CD4-positive, alpha-beta T cell treated with Interleukin-2 at 100 ng/mL for 4 hours (primary cell): ENCODE measurements around the gene ATP2C1.

ENCODE experiments used
- DNase-seq: peaks from one replicate; pipeline ENCODE4 v3.0.0-alpha.2; 2020; ENCODE audit warnings: low spot score

Gene ATP2C1

DNA sequence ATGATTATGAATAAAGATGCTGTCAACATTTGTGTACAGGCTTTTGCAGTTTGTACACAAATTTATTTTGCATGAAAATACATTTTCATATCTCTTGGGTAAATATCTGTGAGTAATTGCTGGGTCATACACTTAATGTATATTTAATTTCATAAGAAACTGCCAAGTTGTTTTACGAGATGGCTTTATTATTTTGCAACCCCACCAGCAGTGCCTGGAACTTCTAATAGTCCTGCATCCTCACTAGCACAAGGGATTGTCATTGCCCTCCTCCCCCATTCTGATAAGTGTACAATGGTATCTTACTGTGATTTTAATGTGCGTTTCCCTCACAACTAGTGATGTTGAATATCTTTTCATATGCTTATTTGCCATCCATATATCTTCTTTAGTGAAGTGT is 87.6 kb downstream of the ATP2C1 start:
- no peak for DNase-seq

DNA sequence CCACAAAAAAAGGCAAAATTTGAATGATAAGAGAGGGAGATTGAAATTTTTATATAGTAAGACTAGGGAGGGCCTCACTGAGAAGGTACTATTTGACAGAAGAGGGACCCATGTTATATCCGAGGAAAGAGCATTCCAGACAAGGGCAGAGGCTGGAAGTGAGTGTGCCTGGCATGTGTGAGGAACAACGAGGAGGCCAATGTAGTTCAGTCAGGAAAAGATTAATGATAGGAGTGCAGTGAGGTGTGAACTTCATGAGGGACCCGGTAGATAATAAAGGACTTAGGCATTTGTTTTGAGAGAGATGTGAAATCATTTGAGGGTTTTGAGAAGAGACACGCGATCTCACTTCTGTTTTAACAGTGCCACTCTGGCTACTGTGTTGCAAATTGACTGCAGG is 96.4 kb downstream of the ATP2C1 start:
- DNase-seq: no peak

- DNase-seq: no peak
Measured at GRCh38 chr3:130991126-130991525, 97.2 kb downstream of the ATP2C1 start.

GRCh38 chr3:130992344-130992743 is 98.5 kb downstream of the ATP2C1 start:
- no peak for DNase-seq

- no peak for DNase-seq
Measured at GRCh38 chr3:130997289-130997688, 103.4 kb downstream of the ATP2C1 start.

DNA sequence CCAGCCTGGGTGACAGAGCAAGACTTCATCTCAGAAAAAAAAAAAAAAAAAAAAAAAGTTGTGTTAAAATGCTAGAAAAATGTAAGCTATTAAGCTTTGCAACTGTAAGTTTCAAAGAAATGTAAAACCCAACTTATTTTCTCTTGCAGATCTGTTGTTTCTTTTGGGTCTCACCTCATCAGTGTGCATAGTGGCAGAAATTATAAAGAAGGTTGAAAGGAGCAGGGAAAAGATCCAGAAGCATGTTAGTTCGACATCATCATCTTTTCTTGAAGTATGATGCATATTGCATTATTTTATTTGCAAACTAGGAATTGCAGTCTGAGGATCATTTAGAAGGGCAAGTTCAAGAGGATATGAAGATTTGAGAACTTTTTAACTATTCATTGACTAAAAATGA is 107.2 kb downstream of the ATP2C1 start:
- DNase-seq: no peak

DNA sequence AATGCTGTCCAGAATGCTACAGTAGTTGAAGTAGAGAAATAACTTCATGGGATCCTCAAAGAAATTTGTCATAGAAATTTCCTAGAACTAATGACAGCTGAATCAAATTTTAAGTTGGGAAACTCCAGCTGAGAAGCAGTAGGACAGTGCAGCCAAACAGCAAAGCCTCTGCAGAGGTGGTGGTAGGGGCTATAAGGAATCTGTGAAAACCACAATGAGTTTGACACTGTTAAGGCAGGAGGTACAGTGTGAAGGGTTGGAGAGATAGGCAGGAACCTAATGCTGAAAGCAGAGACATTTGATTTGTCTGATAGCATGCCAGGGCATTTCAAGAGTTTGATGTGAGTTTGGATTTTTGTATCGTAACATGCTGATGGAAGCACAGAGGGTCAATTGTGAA is 110.7 kb downstream of the ATP2C1 start:
- DNase-seq: peak; percentile 18

- no peak for DNase-seq
Measured at GRCh38 chr3:131007256-131007655, 113.4 kb downstream of the ATP2C1 start.

DNA sequence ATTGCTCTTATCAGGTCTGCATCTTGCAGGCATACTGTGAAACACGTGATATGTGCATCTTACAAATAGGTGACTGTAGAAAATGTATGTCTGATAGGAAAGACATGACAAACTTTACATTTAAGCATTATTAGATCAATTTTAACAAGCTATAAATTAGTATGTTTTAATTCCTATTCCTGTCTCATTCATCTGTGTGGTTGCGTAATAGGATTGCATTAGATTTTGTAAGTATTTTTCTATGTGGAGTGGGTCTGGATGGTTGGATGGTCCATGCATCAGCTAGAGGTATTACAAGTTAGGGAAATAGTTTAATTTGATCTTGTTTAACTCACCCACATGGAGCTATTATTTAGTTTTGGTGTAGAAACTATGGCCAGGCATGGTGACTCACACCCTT is 113.9 kb downstream of the ATP2C1 start:
- DNase-seq: no peak

DNA sequence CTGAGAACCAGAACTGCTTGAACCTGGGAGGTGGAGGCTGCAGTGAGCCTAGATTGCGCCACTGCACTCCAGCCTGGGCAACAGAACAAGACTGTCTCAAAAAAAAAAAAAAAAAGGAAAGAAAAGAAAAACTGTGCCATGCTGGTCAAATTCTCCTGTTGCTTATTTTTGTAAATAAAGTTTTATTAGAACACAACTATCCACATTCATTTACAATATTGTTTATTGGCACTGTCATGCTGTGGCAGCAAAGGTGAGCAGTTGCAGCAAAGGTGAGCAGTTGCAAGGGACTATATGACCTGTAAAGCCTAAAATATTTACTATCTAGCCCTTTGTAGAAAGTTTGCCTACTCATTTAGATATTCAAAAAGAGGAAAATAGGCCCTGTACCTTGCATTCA is 114.4 kb downstream of the ATP2C1 start:
- DNase-seq: no peak

- no peak for DNase-seq
Measured at GRCh38 chr3:131009698-131010097, 115.8 kb downstream of the ATP2C1 start.

GRCh38 chr3:131018970-131019369 is 125.1 kb downstream of the ATP2C1 start:
- no peak for DNase-seq

DNA sequence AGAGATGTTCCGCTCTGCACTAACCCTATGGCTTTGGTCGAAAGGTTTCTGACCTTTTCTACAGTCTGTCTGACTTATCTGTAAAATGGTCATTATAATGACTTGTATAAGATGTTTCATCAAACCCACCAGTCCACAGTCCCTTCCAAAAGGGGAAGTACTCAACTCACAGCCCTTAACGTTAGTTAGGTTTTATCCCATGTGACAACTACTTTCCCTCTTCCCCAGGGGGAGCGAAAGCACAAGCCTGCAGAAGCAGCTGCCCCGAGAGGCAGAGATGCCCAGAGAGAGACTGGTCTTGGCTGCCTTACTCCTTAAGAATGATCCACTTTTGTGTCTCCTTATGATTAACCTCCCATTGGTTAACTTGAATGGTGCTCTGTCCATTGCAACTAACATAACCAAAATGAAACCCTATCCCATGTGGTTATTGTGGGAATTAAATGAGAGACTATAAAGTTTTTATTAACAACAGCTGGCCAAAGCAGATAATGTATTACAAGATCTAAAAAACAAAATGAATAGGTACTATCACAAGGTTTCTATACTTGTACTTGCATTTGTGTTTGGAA is 126.3 kb downstream of the ATP2C1 start:
- no peak for DNase-seq

DNA sequence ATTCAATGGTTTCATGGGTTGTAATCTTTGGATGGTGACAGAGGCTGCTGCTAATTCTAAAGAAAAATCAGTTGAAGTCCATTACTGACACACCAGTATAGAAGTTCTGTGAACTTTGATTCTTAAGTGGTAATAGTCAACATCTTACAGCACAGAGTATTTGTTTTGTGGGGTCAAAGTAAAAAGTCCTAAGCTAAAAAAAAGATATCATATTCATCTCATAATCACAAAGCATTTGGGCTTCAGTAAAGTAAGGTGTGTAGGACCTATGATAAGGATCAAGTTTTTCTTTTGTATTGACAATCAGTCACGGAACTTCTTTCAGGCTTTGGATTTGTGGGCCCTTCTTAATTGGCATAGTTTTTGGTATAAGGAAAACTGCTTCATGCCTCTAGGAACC is 131.7 kb downstream of the ATP2C1 start:
- DNase-seq: no peak

DNA sequence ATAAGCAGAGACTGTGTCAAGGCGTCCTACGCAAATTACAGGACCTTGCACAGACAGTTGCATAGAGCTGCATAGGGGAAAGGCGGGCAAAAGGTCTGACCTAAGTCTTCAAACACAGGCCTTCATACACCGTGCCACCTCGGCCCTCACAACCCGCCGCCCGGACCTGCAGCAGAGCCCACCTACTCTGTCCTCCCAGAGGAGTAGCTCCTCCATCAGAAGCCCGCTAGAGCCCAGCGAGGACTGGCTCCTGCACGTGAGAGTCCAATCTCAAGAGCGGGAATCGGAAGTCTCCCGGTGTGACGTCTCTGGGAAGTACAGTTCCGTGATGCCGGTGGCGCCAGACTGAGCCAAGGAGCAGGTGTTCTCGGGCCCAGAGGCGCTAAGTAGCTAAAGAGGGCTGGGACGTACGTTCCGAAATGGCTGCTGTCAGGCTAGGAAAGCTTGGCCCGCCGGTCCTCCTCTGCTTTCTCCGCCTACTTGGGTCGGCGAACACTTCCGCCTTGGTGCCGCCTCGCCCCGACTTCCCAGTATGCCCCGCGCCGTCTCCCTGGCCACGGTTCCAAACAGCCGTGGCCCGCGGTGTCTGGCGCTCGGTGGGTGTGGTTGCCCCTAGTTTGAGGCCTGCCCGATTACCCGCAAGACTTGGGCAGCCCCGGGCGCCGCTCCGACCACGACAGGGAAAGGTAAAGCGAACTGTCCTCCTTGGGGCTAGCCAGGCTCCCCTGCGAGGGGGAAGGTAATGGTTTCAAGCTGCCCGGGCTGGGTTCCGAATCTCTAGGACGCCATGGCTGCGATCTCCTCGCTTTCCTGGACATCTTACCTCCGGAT is 132.7 kb downstream of the ATP2C1 start, which contains the start of the genes ASTE1 and NEK11:
ASTE1 (minus strand) TSS at position 505 of the 831 bp plus-strand sequence. CDS start 1,519 bp downstream, outside the sequence.
NEK11 (plus strand) TSS at position 557 of the 831 bp plus-strand sequence. CDS start 2,832 bp downstream, outside the sequence.
- peak; percentile 94 for DNase-seq

DNA sequence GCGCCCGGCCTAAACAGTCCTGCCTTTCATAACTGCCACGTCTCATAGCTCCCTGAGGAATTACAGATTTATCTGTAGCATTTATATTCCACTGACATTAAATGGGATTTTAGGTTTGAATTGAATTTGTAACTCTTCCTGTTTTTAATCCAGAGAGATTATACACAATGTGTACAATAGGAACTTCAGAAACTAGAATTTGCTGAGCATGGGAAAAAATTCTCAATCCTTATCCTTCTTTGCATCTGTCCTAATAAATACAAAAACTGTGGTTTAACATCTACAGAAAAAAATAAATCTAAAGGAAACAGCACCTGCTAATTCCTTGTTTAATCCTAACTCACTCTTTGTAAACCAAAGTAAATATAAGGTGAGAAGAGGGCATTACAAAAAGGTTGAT is 135.0 kb downstream of the ATP2C1 start:
- no peak for DNase-seq

DNA sequence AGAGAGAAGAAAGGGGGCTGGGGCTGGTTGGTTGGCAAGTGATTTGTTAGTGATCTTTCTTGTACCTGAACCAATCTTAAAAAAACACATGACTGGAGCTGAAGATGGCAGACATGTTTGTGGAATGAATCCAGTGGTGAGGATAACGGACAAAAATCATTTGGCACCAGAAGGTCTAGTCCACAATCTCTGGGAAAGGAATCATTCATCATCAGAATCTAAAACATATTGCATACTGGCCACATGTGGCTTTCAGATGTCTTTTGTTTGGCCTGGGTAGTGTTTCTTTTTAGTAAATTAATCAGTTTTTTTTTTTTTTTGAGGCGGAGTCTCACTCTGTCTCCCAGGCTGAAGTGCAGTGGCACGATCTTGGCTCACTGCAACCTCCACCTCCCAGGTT is 137.8 kb downstream of the ATP2C1 start:
- DNase-seq: no peak

- peak; percentile 79 for DNase-seq
Measured at GRCh38 chr3:131033480-131034080, 139.7 kb downstream of the ATP2C1 start.

DNA sequence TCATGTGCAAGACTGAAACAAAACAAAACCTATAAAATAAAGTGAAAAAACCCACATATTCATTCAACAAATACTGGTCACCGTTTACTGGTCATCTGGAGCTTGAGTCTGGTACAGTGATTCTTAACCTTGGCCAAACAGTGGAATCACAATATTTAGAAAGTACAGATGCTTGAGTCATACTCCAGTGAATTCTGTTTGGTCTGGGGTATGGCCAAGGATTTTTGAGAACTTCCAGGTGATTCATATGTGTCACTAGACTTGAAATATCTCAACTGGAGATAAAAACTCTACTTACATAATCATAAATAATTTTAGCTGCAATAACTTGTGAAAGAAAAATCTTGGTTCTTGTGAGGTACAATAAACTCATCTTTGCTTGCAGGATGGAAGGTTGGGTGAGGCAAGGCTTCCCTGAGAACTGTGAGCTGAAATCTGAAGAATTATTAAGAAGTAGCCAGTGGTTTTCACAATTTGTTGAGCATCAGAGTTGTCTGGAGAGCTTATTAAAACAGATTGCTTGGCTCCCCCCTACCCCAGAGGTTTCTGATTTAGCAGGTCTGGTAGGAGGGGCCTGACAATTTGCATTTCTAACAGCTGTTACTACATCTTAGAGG is 142.4 kb downstream of the ATP2C1 start:
- no peak for DNase-seq

GRCh38 chr3:131036986-131037385 is 143.1 kb downstream of the ATP2C1 start:
- DNase-seq: no peak

DNA sequence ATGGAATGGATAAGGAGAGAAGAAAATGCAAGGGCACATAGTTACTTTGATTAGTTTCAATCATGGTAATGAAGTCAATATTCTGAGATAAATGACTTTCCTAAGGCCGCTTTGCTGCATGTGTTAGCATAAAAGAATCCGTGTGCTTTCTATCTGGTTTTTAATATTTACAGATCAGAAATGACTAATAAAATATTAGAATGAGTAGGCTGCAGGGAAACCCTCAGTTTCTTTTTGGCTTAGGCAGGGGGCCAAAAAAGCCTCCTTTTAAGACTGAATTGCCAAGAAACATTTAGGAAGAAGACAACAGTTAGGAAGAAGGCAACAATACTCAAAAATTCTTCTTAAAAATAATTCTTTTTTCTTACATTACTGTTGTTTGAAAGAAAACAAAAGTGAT is 144.4 kb downstream of the ATP2C1 start:
- DNase-seq: no peak

GRCh38 chr3:131042271-131042985 is 148.5 kb downstream of the ATP2C1 start:
- DNase-seq: peak; percentile 55
